Epithelial cell of esophagus (primary cell): Measurements from ENCODE around the gene FGF2.

Source experiments
- DNase-seq: peaks from one replicate; pipeline ENCODE4 v3.0.0; 2010; ENCODE audit warnings: low read depth
- H3K4me3 ChIP-seq: 2 replicates; pipeline ENCODE4 v1.5.1; 2011; ENCODE audit warnings: mild to moderate bottlenecking, low read length, control low read depth
- CTCF ChIP-seq: IDR thresholded peaks from 2 replicates; pipeline ENCODE4 v1.5.1; 2011; ENCODE audit warnings: low read depth, mild to moderate bottlenecking, low read length, control low read depth, inconsistent platforms; ENCODE audit not compliant: insufficient read depth; ENCODE audit errors: missing control alignments

Gene FGF2

GRCh38 chr4:122826079-122826527, 528 bp upstream of the FGF2 start:
- no peak for DNase-seq
- TF ChIP-seq CTCF = no peak
- no peak overlapping the region for H3K4me3 ChIP-seq

- H3K4me3 ChIP-seq = peak overlapping the region; percentile 60
- DNase-seq = no peak
- no peak for TF ChIP-seq CTCF
These were observed 737 bp downstream of the FGF2 start for GRCh38 chr4:122827258-122827878.

GRCh38 chr4:122827879-122828601, 1.4 kb downstream of the FGF2 start:
- no peak for TF ChIP-seq CTCF
- H3K4me3 ChIP-seq = peak overlapping the region; percentile 60
- peak; percentile 64 for DNase-seq

GRCh38 chr4:122830426-122831095, 3.9 kb downstream of the FGF2 start:
- TF ChIP-seq CTCF = no peak
- H3K4me3 ChIP-seq = no peak overlapping the region
- no peak for DNase-seq

GRCh38 chr4:122831515-122832196, 5.0 kb downstream of the FGF2 start:
- TF ChIP-seq CTCF = no peak
- DNase-seq = peak; percentile 76

GRCh38 chr4:122832732-122833131, 6.1 kb downstream of the FGF2 start:
- H3K4me3 ChIP-seq = no peak overlapping the region
- no peak for TF ChIP-seq CTCF
- no peak for DNase-seq

More at GRCh38 chr4:122831515-122832196, 5.0 kb downstream of the FGF2 start:
- H3K4me3 ChIP-seq = no peak overlapping the region
